Activated CD8-positive, alpha-beta memory T cell treated with anti-CD3 and anti-CD28 coated beads, Interleukin-2, amount 10 ng/mL, durations not matched to agents 7 days and 5 days (primary cell): ENCODE data around the gene HINT3. TPM values are rescaled to one million over a fixed set of nuclear protein-coding genes. Genes with fewer than 3 reads are reported as not detected.
A peak's percentile ranks its signal among the peaks of the same experiment; 100 is the strongest.
"Not testable (repeated sequence)": the region's sequence is repeated elsewhere in the genome, so short reads cannot be mapped to it uniquely, and the experiment has no call there.

ENCODE experiments used
- ATAC-seq: fragments of 150-1000 bp; cut with Tn5 transposase; one replicate; pipeline ENCODE4 v1.10.0; 2021; ENCODE audit warnings: moderate library complexity
- CTCF ChIA-PET: fragments of 350-600 bp; sonication (Branson Sonifier 250); formaldehyde crosslinking; loops from one replicate; lab custom pipeline; 2021; ENCODE audit warnings: antibody characterized with exemption; lab: Charles Lee
- DNase-seq: peaks from one replicate; pipeline ENCODE4 v3.0.0-alpha.2; 2020
- H3K27ac Mint-ChIP-seq: one replicate; pipeline ENCODE4 v1.8.0; 2021; ENCODE audit warnings: mild to moderate bottlenecking, mixed read lengths
- H3K27me3 Mint-ChIP-seq: one replicate; pipeline ENCODE4 v1.8.0; 2021; ENCODE audit warnings: mixed read lengths
- H3K36me3 Mint-ChIP-seq: one replicate; pipeline ENCODE4 v1.8.0; 2021; ENCODE audit warnings: mild to moderate bottlenecking, mixed read lengths
- H3K4me1 Mint-ChIP-seq: one replicate; pipeline ENCODE4 v1.8.0; 2021; ENCODE audit warnings: mixed read lengths
- H3K4me3 Mint-ChIP-seq: one replicate; pipeline ENCODE4 v1.8.0; 2021; ENCODE audit warnings: mild to moderate bottlenecking, moderate library complexity, mixed read lengths
- H3K9me3 Mint-ChIP-seq: one replicate; pipeline ENCODE4 v1.8.0; 2022; ENCODE audit warnings: low read depth, mixed read lengths
- total RNA-seq, 2 experiments: library from RNA; stranded (reverse); gene quantifications; one replicate each; pipeline ENCODE4 v1.2.3, GENCODE V29; 2021

HINT3 gene
- total RNA-seq, 2 experiments from 2014 or later = 8.7 to 9.3 TPM

DNA sequence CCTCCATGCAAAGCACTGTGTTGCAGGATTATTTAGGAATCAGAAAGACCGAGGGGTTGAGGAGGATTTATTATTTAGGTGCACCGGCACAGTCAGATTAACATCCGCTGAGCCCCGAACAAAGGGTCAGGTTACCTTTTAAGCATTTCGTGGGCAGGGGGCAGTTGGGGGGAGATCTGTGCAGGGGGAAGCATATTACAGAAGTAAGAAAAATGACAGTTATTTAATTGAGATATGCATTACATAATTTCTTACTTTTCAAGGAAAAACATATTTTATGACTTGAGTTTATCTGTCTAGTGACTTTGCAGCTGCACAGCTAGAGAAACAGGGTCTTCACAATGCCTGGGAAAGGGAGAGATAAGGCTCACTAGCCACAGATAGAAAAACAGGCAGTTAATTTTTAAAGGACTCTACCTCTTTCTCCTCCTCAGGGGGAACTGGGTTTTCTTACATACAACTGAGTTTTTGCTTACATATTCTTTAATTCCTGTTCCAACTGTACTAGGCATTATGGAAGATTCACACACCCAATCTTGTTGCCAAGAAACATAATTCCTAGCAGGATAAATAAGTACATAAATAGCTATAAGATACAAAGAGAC, 1.7 kb upstream of the HINT3 start:
- peaks cover 6% of the 10 kb centered on the region for H3K27me3 Mint-ChIP-seq
- H3K4me3 Mint-ChIP-seq = peak overlapping the region; percentile 9
- no peak overlapping the region for H3K27ac Mint-ChIP-seq
- no peaks in the 10 kb centered on the region for H3K9me3 Mint-ChIP-seq
- peaks cover 10% of the 10 kb centered on the region for H3K4me1 Mint-ChIP-seq
- no peaks in the 10 kb centered on the region for H3K36me3 Mint-ChIP-seq
- DNase-seq (no peak), ATAC-seq (no peak)
- CTCF ChIA-PET = interaction anchor here (1.6 to 5.6 kb wide), 8 partner anchors 10 to 173 kb away, joined by 8 to 135 read pairs (median 24); partner anchors contain the start of gene NCOA7

GRCh38 chr6:125955973-125956372, 597 bp upstream of the HINT3 start:
- Mint-ChIP-seq H3K4me3 (no peak overlapping the region), H3K36me3 (no peaks in the 10 kb centered on the region), H3K27ac (peak overlapping the region; percentile 76), H3K9me3 (no peaks in the 10 kb centered on the region), H3K27me3 (peaks cover 6% of the 10 kb centered on the region), H3K4me1 (peaks cover 10% of the 10 kb centered on the region)
- CTCF ChIA-PET = interaction anchor here (0.6 to 5.6 kb wide), 53 partner anchors 8 to 208 kb away, joined by 3 to 135 read pairs (median 6); partner anchors contain the start of genes NCOA7 and TRMT11
- ATAC-seq = no peak
- DNase-seq = no peak

DNA sequence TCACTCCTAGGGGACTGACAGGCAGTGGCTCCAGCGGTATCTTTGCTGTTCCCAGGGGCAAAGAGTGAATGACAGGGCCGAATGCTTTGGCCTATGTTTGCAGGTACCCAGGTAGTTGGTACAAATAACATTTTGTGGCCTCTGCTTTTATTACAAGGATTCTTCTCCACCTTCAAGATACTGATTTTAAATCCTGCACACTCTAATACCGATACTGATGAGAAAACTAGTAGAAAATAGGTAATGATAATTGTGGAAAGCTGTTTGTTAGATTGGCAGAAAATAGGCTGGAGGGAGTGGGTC, 772 bp downstream of the HINT3 start:
- Mint-ChIP-seq H3K36me3 (no peaks in the 10 kb centered on the region), H3K27me3 (peaks cover 6% of the 10 kb centered on the region), H3K4me3 (no peak overlapping the region), H3K9me3 (no peaks in the 10 kb centered on the region), H3K27ac (no peak overlapping the region), H3K4me1 (peaks cover 10% of the 10 kb centered on the region)
- ATAC-seq (no peak), DNase-seq (no peak)
- CTCF ChIA-PET = interaction anchor here (0.7 to 5.6 kb wide), 23 partner anchors 10 to 201 kb away, joined by 3 to 135 read pairs (median 9); partner anchors contain the start of genes NCOA7 and TRMT11

- Mint-ChIP-seq H3K27ac (no peak overlapping the region), H3K4me3 (no peak overlapping the region), H3K36me3 (no peaks in the 10 kb centered on the region), H3K27me3 (peaks cover 6% of the 10 kb centered on the region), H3K9me3 (no peaks in the 10 kb centered on the region), H3K4me1 (peaks cover 10% of the 10 kb centered on the region)
- CTCF ChIA-PET = interaction anchor here (0.8 to 5.6 kb wide), 17 partner anchors 10 to 201 kb away, joined by 3 to 135 read pairs (median 12); partner anchors contain the start of genes NCOA7 and TRMT11
- ATAC-seq = no peak
- DNase-seq = no peak
Measured at GRCh38 chr6:125957845-125958244, 1.3 kb downstream of the HINT3 start.

- Mint-ChIP-seq H3K4me3 (no peak overlapping the region), H3K36me3 (no peaks in the 10 kb centered on the region), H3K27me3 (peaks cover 6% of the 10 kb centered on the region), H3K4me1 (peaks cover 11% of the 10 kb centered on the region), H3K27ac (no peak overlapping the region), H3K9me3 (no peaks in the 10 kb centered on the region)
- ATAC-seq (no peak), DNase-seq (no peak)
- CTCF ChIA-PET = interaction anchor here (1.2 to 5.6 kb wide), 3 partner anchors 15 to 167 kb away, joined by 3 to 135 read pairs (median 8); partner anchors contain the start of genes NCOA7 and TRMT11
Measured at GRCh38 chr6:125959041-125959440, 2.5 kb downstream of the HINT3 start.

DNA sequence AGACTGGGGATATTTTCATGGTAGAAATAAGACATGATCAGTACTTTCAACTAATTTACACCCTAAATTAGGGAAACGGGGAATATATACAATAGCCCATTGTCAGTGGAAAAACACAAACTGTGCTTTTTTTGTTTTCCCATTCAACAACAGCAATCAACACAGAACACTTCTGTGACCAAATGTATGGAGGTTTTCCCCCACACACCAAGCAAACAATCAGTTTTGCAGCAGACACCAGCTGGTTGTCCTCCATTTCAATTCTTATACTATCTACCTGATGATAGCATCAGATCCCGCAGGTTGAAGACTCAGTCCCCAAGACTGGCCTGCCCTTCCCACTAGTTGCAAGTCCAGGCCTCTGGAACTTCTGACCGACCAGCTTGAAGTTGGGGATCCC, 4.5 kb downstream of the HINT3 start:
- CTCF ChIA-PET = interaction anchor here (1.1 to 3.0 kb wide), 2 partner anchors 13 to 180 kb away, joined by 4 to 8 read pairs; no protein-coding TSS in a partner anchor
- ATAC-seq (no peak), DNase-seq (no peak)
- no peaks in the 10 kb centered on the region for H3K36me3 Mint-ChIP-seq
- no peaks in the 10 kb centered on the region for H3K9me3 Mint-ChIP-seq
- no peak overlapping the region for H3K27ac Mint-ChIP-seq
- H3K4me3 Mint-ChIP-seq = no peak overlapping the region
- H3K27me3 Mint-ChIP-seq = no peaks in the 10 kb centered on the region
- H3K4me1 Mint-ChIP-seq = peaks cover 4% of the 10 kb centered on the region

GRCh38 chr6:125962900-125963497, 6.4 kb downstream of the HINT3 start:
- Mint-ChIP-seq H3K4me1 (peaks cover 3% of the 10 kb centered on the region), H3K27ac (no peak overlapping the region), H3K4me3 (no peak overlapping the region), H3K36me3 (peaks cover 5% of the 10 kb centered on the region), H3K9me3 (no peaks in the 10 kb centered on the region), H3K27me3 (no peaks in the 10 kb centered on the region)
- DNase-seq (no peak), ATAC-seq (no peak)
- CTCF ChIA-PET = interaction anchor here (0.9 to 1.6 kb wide), 4 partner anchors 10 to 173 kb away, joined by 3 to 8 read pairs (median 5); partner anchors contain the start of gene NCOA7

GRCh38 chr6:125963817-125964216, 7.2 kb downstream of the HINT3 start:
- Mint-ChIP-seq H3K9me3 (no peaks in the 10 kb centered on the region), H3K4me3 (no peak overlapping the region), H3K36me3 (peaks cover 8% of the 10 kb centered on the region), H3K4me1 (peaks cover 3% of the 10 kb centered on the region), H3K27me3 (no peaks in the 10 kb centered on the region), H3K27ac (no peak overlapping the region)
- DNase-seq (no peak), ATAC-seq (no peak)
- CTCF ChIA-PET = interaction anchor here (1.2 to 2.2 kb wide), 3 partner anchors 8 to 23 kb away, joined by 3 to 15 read pairs (median 8); partner anchors contain the start of gene HINT3

- ATAC-seq = no peak
- no peaks in the 10 kb centered on the region for H3K27me3 Mint-ChIP-seq
- H3K4me1 Mint-ChIP-seq = peaks cover 3% of the 10 kb centered on the region
- CTCF ChIA-PET = no interaction called here
- no peaks in the 10 kb centered on the region for H3K9me3 Mint-ChIP-seq
- peaks cover 10% of the 10 kb centered on the region for H3K36me3 Mint-ChIP-seq
- H3K27ac Mint-ChIP-seq = no peak overlapping the region
- DNase-seq = no peak
- H3K4me3 Mint-ChIP-seq = no peak overlapping the region
Measured at GRCh38 chr6:125966569-125966968, 10.0 kb downstream of the HINT3 start.

DNA sequence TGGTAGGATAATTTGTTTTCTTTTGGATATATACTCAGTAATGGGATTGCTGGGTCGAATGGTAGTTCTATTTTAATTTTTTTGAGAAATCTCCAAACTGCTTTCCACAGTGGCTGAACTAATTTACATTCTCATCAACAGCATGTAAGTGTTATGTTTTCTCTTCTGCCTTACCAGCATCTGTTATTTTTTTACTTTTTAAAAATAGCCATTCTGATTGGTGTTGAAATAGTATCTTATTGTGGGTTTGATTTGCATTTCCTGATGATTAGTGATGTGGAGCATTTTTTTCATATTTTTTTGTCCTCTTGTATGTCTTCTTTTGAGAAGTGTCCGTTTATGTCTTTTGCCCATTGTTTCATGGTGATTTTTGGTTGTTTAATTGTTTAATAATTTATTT, 11.9 kb downstream of the HINT3 start:
- H3K36me3 Mint-ChIP-seq = peaks cover 15% of the 10 kb centered on the region
- CTCF ChIA-PET = interaction anchor here (1.0 kb wide), 1 partner anchor 12 kb away, joined by 4 read pairs; the partner anchor contains the start of gene HINT3
- no peaks in the 10 kb centered on the region for H3K27me3 Mint-ChIP-seq
- H3K4me3 Mint-ChIP-seq = no peak overlapping the region
- no peak overlapping the region for H3K27ac Mint-ChIP-seq
- peaks cover 3% of the 10 kb centered on the region for H3K4me1 Mint-ChIP-seq
- H3K9me3 Mint-ChIP-seq = no peaks in the 10 kb centered on the region
- ATAC-seq = no peak
- no peak for DNase-seq

- no peaks in the 10 kb centered on the region for H3K27me3 Mint-ChIP-seq
- no peak overlapping the region for H3K4me3 Mint-ChIP-seq
- H3K9me3 Mint-ChIP-seq = no peaks in the 10 kb centered on the region
- H3K27ac Mint-ChIP-seq = no peak overlapping the region
- DNase-seq (no peak), ATAC-seq (no peak)
- peaks cover 5% of the 10 kb centered on the region for H3K4me1 Mint-ChIP-seq
- CTCF ChIA-PET = interaction anchor here (0.7 to 5.3 kb wide), 6 partner anchors 13 to 181 kb away, joined by 3 to 43 read pairs (median 6); partner anchors contain the start of genes HINT3, NCOA7 and TRMT11
- peaks cover 15% of the 10 kb centered on the region for H3K36me3 Mint-ChIP-seq
Measured at GRCh38 chr6:125970760-125971159, 14.2 kb downstream of the HINT3 start.

GRCh38 chr6:125972478-125972877, 15.9 kb downstream of the HINT3 start:
- not testable (repeated sequence) for H3K27ac Mint-ChIP-seq, DNase-seq, H3K27me3 Mint-ChIP-seq, H3K4me3 Mint-ChIP-seq, H3K9me3 Mint-ChIP-seq, H3K4me1 Mint-ChIP-seq, ATAC-seq
- H3K36me3 Mint-ChIP-seq = peaks cover 13% of the 10 kb centered on the region
- CTCF ChIA-PET = interaction anchor here (1.5 to 5.3 kb wide), 2 partner anchors 112 to 182 kb away, joined by 3 to 43 read pairs; partner anchors contain the start of gene NCOA7

GRCh38 chr6:125974214-125974866, 17.8 kb downstream of the HINT3 start:
- DNase-seq = no peak
- no peaks in the 10 kb centered on the region for H3K27me3 Mint-ChIP-seq
- CTCF ChIA-PET = interaction anchor here (0.6 to 5.3 kb wide), 26 partner anchors 9 to 674 kb away, joined by 3 to 43 read pairs (median 4); partner anchors contain the start of genes HINT3, NCOA7 and TRMT11
- peaks cover 5% of the 10 kb centered on the region for H3K4me1 Mint-ChIP-seq
- H3K36me3 Mint-ChIP-seq = peaks cover 6% of the 10 kb centered on the region
- peak overlapping the region; percentile 8 for H3K27ac Mint-ChIP-seq
- H3K9me3 Mint-ChIP-seq = no peaks in the 10 kb centered on the region
- peak; percentile 69 for ATAC-seq
- no peak overlapping the region for H3K4me3 Mint-ChIP-seq
